CD4-positive, alpha-beta memory T cell (primary cell): ENCODE data around the gene CELSR2. TPM values are rescaled to one million over a fixed set of nuclear protein-coding genes. Genes with fewer than 3 reads are reported as not detected.

Experiments used
- CTCF ChIA-PET: fragments of 350-600 bp; sonication (Branson Sonifier 250); formaldehyde crosslinking; loops from one replicate; lab custom pipeline; 2021; ENCODE audit warnings: inconsistent platforms; ENCODE audit not compliant: partially characterized antibody; lab: Charles Lee
- POLR2A ChIA-PET: fragments of 350-600 bp; sonication (Branson Sonifier 250); formaldehyde crosslinking; loops from one replicate; lab custom pipeline; 2021; ENCODE audit not compliant: partially characterized antibody; lab: Charles Lee
- DNase-seq, 5 donors: peaks; one replicate each; pipeline versions ENCODE4 v3.0.0 to v3.0.0-alpha.2; 2020 to 2022; ENCODE audit warnings: mixed read lengths in 1 of 5
- H3K27ac ChIP-seq: one replicate; pipeline ENCODE4 v1.7.0; 2013; ENCODE audit warnings: low read depth, low read length
- H3K27me3 ChIP-seq: 2 replicates; pipeline ENCODE4 v1.7.0; 2013; ENCODE audit warnings: mild to moderate bottlenecking, low read length, moderate library complexity; ENCODE audit not compliant: insufficient read depth
- H3K36me3 ChIP-seq: 2 replicates; pipeline ENCODE4 v1.7.0; 2013; ENCODE audit warnings: mild to moderate bottlenecking, low read length, moderate library complexity; ENCODE audit not compliant: insufficient read depth
- H3K4me1 ChIP-seq: 2 replicates; pipeline ENCODE4 v1.7.0; 2013; ENCODE audit warnings: mild to moderate bottlenecking, low read length, moderate library complexity; ENCODE audit not compliant: insufficient read depth
- H3K4me3 ChIP-seq, 2 donors: one replicate each; pipeline ENCODE4 v1.7.0; 2013; ENCODE audit warnings: low read length in 2 of 2, mild to moderate bottlenecking in 1 of 2
- H3K9me3 ChIP-seq, 2 donors: one replicate each; pipeline ENCODE4 v1.7.0; 2013; ENCODE audit warnings: low read length in 2 of 2, control low read depth in 1 of 2; ENCODE audit not compliant: control insufficient read depth in 1 of 2
- H3K27ac Mint-ChIP-seq, 7 donors: one replicate each; pipeline ENCODE4 v1.8.0; 2020 to 2021; ENCODE audit warnings: mixed read lengths in 7 of 7, mild to moderate bottlenecking in 6 of 7, inconsistent platforms in 3 of 7, moderate library complexity in 3 of 7
- H3K27me3 Mint-ChIP-seq, 2 donors: one replicate each; pipeline ENCODE4 v1.8.0; 2020 to 2021; ENCODE audit warnings: mixed read lengths in 2 of 2
- H3K36me3 Mint-ChIP-seq, 2 donors: one replicate each; pipeline ENCODE4 v1.8.0; 2020 to 2021; ENCODE audit warnings: mixed read lengths in 2 of 2, inconsistent platforms in 1 of 2, mild to moderate bottlenecking in 1 of 2
- H3K4me1 Mint-ChIP-seq, 4 donors: one replicate each; pipeline ENCODE4 v1.8.0; 2020 to 2021; ENCODE audit warnings: mixed read lengths in 4 of 4, mild to moderate bottlenecking in 1 of 4
- H3K4me3 Mint-ChIP-seq, 8 donors: one replicate each; pipeline ENCODE4 v1.8.0; 2020 to 2021; ENCODE audit warnings: mixed read lengths in 8 of 8, mild to moderate bottlenecking in 7 of 8, moderate library complexity in 6 of 8, inconsistent platforms in 3 of 8
- H3K9me3 Mint-ChIP-seq, 8 donors: one replicate each; pipeline ENCODE4 v1.8.0; 2020 to 2021; ENCODE audit warnings: mixed read lengths in 8 of 8, mild to moderate bottlenecking in 5 of 8, inconsistent platforms in 3 of 8, moderate library complexity in 1 of 8
- intact Hi-C: fragments of 100-400 bp; cut with micrococcal nuclease; formaldehyde crosslinking; loops from one replicate; pipeline ENCODE4 v1.15.1; 2023
- polyA plus RNA-seq, 2 donors: library from polyadenylated mRNA; unstranded; fragments of 300-500 nt; fragmentation: Illumina TruSeq; gene quantifications; one replicate each; pipeline ENCODE4 v1.2.3, GENCODE V29; 2021
- total RNA-seq, 2 experiments: library from RNA; stranded (reverse); gene quantifications; one replicate each; pipeline ENCODE4 v1.2.3, GENCODE V29; 2021

CELSR2 gene
- total and polyA plus RNA-seq, 4 experiments from 2014 or later, result 0.52 to 3.1 (median 2.6) TPM; not detected in 1

DNA sequence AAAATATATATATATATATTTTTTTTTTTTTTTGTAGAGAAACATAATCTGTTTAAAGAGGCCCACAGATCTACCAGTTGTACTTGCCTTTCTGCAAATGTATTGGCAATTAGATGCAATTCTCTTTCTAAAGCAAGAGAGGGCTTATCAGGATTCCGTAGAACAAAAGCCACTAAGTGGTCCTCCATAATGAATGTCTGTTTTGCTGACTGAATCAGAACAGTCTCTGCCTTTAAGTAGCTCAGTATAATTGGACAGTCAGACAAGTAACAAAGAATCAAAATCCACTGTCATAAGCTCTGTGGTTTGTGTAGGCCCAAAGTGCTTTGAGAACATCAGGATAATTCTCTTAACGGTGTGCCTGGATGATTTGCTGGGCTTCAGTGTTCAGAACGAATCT is 18.3 kb upstream of the CELSR2 start:
- Mint-ChIP-seq H3K9me3 (peaks cover 0 to 1% (median 0%) of the 10 kb centered on the region in 8 donors), H3K36me3 (peaks cover 45 to 74% of the 10 kb centered on the region in 2 donors), H3K27ac (peak overlapping the region in 2 of 7 donors; percentile 16 to 86), H3K4me3 (no peak overlapping the region), H3K27me3 (no peaks in the 10 kb centered on the region), H3K4me1 (peaks cover 5 to 11% (median 6%) of the 10 kb centered on the region in 4 donors)
- no peaks in the 10 kb centered on the region for H3K9me3 ChIP-seq
- H3K27ac ChIP-seq, result no peak overlapping the region
- POLR2A ChIA-PET, result interaction anchor here (1.4 kb wide), 1 partner anchor 10 kb away, joined by 6 read pairs; no protein-coding TSS in a partner anchor
- no peaks in the 10 kb centered on the region for H3K27me3 ChIP-seq
- peaks cover 68% of the 10 kb centered on the region for H3K36me3 ChIP-seq
- CTCF ChIA-PET, result interaction anchor here (0.9 kb wide), 1 partner anchor 30 kb away, joined by 3 read pairs; no protein-coding TSS in a partner anchor
- intact Hi-C loops, result no loop called here
- no peak overlapping the region for H3K4me3 ChIP-seq
- no peak for DNase-seq
- peaks cover 4% of the 10 kb centered on the region for H3K4me1 ChIP-seq

DNA sequence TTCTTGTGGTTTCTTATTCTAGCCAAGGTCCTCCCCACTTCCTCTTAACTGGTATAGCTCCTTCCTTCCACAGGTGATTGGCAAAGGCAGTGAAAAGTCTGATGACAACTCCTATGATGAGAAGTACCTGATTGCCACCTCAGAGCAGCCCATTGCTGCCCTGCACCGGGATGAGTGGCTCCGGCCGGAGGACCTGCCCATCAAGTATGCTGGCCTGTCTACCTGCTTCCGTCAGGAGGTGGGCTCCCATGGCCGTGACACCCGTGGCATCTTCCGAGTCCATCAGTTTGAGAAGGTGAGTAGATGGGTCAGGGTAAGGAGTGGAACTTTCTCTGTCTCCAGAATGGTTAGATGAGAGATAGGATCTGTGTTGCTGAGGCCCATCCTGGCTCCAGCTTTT is 14.2 kb upstream of the CELSR2 start:
- DNase-seq, result no peak
- ChIA-PET CTCF (no interaction called here), POLR2A (no interaction called here)
- H3K4me1 ChIP-seq, result peaks cover 4% of the 10 kb centered on the region
- peak overlapping the region in 4 of 7 donors; percentile 5 to 85 (median 70) for H3K27ac Mint-ChIP-seq
- H3K9me3 ChIP-seq, result no peaks in the 10 kb centered on the region
- peaks cover 4 to 8% (median 7%) of the 10 kb centered on the region in 4 donors for H3K4me1 Mint-ChIP-seq
- no peaks in the 10 kb centered on the region for H3K27me3 Mint-ChIP-seq
- H3K4me3 Mint-ChIP-seq, result no peak overlapping the region
- H3K27me3 ChIP-seq, result no peaks in the 10 kb centered on the region
- H3K9me3 Mint-ChIP-seq, result peaks cover 0 to 3% (median 0%) of the 10 kb centered on the region in 8 donors
- intact Hi-C loops, result no loop called here
- H3K36me3 Mint-ChIP-seq, result peaks cover 43 to 75% of the 10 kb centered on the region in 2 donors
- H3K27ac ChIP-seq, result no peak overlapping the region
- no peak overlapping the region for H3K4me3 ChIP-seq
- H3K36me3 ChIP-seq, result peaks cover 68% of the 10 kb centered on the region

DNA sequence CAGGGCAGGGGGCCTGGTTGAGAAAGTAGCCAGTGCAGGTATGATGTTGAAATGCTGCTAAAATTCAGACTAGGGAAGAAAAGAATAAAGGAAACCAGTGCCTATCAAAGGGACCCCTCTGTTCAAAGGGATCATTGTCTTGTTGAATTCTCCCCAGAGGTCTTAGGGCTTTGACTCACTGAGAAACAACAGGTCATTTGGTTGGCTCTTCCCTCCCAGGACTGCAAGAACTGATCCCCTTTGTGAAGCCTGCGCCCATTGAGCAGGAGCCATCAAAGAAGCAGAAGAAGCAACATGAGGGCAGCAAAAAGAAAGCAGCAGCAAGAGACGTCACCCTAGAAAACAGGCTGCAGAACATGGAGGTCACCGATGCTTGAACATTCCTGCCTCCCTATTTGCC is 11.8 kb upstream of the CELSR2 start:
- H3K4me1 Mint-ChIP-seq, result peaks cover 14 to 27% (median 19%) of the 10 kb centered on the region in 4 donors
- no peaks in the 10 kb centered on the region for H3K27me3 Mint-ChIP-seq
- DNase-seq, result no peak
- H3K4me3 ChIP-seq, result no peak overlapping the region
- ChIA-PET CTCF (interaction anchor here (0.7 kb wide), 1 partner anchor 14 kb away, joined by 3 read pairs; no protein-coding TSS in a partner anchor), POLR2A (no interaction called here)
- H3K27ac Mint-ChIP-seq, result no peak overlapping the region
- no peak overlapping the region for H3K27ac ChIP-seq
- no peak overlapping the region for H3K4me3 Mint-ChIP-seq
- peaks cover 23% of the 10 kb centered on the region for H3K4me1 ChIP-seq
- H3K36me3 ChIP-seq, result peaks cover 49% of the 10 kb centered on the region
- H3K36me3 Mint-ChIP-seq, result peaks cover 30 to 56% of the 10 kb centered on the region in 2 donors
- no peaks in the 10 kb centered on the region for H3K9me3 ChIP-seq
- intact Hi-C loops, result no loop called here
- H3K27me3 ChIP-seq, result no peaks in the 10 kb centered on the region
- H3K9me3 Mint-ChIP-seq, result peaks cover 0 to 3% (median 0%) of the 10 kb centered on the region in 8 donors

DNA sequence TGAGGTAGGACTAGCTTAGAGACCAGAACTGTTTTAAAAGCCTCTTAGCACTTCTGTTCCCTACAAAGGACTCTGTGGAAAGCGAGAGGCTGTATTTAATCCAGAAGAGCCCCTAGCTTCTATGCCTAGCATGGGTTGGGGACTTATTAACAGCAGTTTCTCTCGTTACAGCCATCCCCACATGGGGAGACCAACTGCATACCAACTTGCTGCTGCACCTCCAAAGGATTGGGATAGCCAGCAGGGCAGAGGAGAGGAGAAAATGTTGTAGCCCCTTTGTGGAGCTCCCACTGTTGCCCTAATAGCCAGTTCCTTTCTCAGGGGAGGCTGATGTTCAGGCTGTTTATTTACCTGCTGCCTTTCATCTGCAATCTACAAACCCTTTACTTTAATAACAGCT is 11.0 kb upstream of the CELSR2 start:
- H3K27ac Mint-ChIP-seq, result peak overlapping the region in 2 of 7 donors; percentile 59 to 70
- ChIA-PET CTCF (interaction anchor here (0.7 to 2.0 kb wide), 6 partner anchors 14 to 255 kb away, joined by 3 to 6 read pairs (median 4); partner anchors contain the start of gene SARS1), POLR2A (interaction anchor here (2.0 kb wide), 1 partner anchor 24 kb away, joined by 9 read pairs; the partner anchor contains the start of gene SARS1)
- peaks cover 30 to 50% of the 10 kb centered on the region in 2 donors for H3K36me3 Mint-ChIP-seq
- H3K9me3 Mint-ChIP-seq, result peaks cover 0 to 3% (median 0%) of the 10 kb centered on the region in 8 donors
- no peaks in the 10 kb centered on the region for H3K27me3 ChIP-seq
- H3K4me1 ChIP-seq, result peaks cover 24% of the 10 kb centered on the region
- H3K9me3 ChIP-seq, result no peaks in the 10 kb centered on the region
- peaks cover 45% of the 10 kb centered on the region for H3K36me3 ChIP-seq
- no peak for DNase-seq
- intact Hi-C loops, result no loop called here
- H3K4me1 Mint-ChIP-seq, result peaks cover 16 to 35% (median 21%) of the 10 kb centered on the region in 4 donors
- H3K27me3 Mint-ChIP-seq, result no peaks in the 10 kb centered on the region
- H3K4me3 ChIP-seq, result no peak overlapping the region
- no peak overlapping the region for H3K4me3 Mint-ChIP-seq
- no peak overlapping the region for H3K27ac ChIP-seq

DNA sequence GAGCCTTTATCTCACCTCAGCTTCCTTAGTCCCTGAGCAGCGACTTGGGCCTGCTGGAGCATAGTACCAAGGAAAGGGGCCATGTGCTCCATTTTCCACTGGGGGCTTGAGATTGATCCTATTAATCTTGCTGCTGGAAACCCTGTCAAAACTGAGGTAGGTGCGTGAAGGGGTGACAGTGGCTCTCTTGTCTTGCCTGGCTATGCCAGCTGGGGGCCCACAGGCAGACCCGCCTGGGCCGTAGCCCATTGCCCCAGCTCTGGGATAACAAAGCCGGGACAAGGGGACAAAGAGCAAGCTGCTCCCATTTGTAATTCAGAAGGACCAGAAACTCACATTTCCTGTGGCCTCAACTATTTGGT is 10.3 kb upstream of the CELSR2 start:
- peaks cover 30 to 50% of the 10 kb centered on the region in 2 donors for H3K36me3 Mint-ChIP-seq
- H3K4me1 ChIP-seq, result peaks cover 24% of the 10 kb centered on the region
- intact Hi-C loops, result no loop called here

DNA sequence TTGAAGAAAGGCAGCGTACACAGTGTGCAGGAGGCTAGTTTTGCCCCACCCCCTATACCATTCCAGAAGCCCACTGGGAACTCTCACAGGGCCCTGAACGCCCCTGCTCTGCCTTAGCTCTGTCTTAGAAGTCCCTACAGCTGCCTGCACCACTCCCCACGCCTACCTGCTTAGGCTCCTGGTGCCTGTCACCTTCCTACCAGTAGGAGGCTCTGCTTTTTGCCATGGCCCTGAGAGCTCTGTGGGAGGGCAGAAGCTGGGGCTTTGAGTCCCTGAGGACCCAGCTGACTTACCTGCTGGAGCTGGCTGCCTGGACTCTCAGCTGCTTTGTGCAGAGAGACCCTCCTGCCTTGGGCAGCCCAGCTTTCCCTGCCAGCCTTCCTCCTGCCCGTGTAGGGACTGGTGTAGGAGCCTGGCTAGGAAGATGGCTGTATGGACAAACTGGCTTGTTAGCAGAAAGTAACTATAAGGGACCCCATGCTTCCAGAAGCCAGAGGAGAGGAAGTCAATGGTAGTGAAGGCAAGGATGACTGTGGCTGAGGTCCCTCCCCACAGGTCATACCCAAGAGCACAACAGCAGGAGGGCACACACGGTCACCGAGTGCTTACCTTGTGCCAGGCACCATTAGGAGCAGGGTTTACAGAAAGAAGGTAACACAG is 9.8 kb upstream of the CELSR2 start:
- Mint-ChIP-seq H3K27ac (peak overlapping the region; percentile 42 to 86 (median 63)), H3K9me3 (peaks cover 0 to 3% (median 0%) of the 10 kb centered on the region in 8 donors), H3K36me3 (peaks cover 30 to 46% of the 10 kb centered on the region in 2 donors), H3K4me1 (peaks cover 16 to 33% (median 21%) of the 10 kb centered on the region in 4 donors), H3K4me3 (no peak overlapping the region), H3K27me3 (peaks cover 4 to 5% of the 10 kb centered on the region in 2 donors)
- intact Hi-C loops, result no loop called here
- H3K36me3 ChIP-seq, result peaks cover 40% of the 10 kb centered on the region
- H3K27ac ChIP-seq, result no peak overlapping the region
- no peaks in the 10 kb centered on the region for H3K9me3 ChIP-seq
- POLR2A ChIA-PET, result interaction anchor here (1.2 to 2.3 kb wide), 4 partner anchors 10 to 159 kb away, joined by 3 to 13 read pairs (median 7); partner anchors contain the start of genes CELSR2, SARS1 and SORT1
- CTCF ChIA-PET, result interaction anchor here (0.8 to 2.0 kb wide), 10 partner anchors 14 to 295 kb away, joined by 3 to 6 read pairs (median 4); partner anchors contain the start of gene SARS1
- H3K4me1 ChIP-seq, result peaks cover 24% of the 10 kb centered on the region
- no peak overlapping the region for H3K4me3 ChIP-seq
- peak in 3 of 5 donors; percentile 27 to 36 (median 30) for DNase-seq
- H3K27me3 ChIP-seq, result no peaks in the 10 kb centered on the region

More for the DNA sequence above, 10.3 kb upstream of the CELSR2 start:
- Histone ChIP-seq H3K27ac (no peak overlapping the region), H3K36me3 (peaks cover 45% of the 10 kb centered on the region), H3K4me3 (no peak overlapping the region), H3K9me3 (no peaks in the 10 kb centered on the region), H3K27me3 (no peaks in the 10 kb centered on the region)
- H3K4me1 Mint-ChIP-seq, result peaks cover 16 to 35% (median 21%) of the 10 kb centered on the region in 4 donors
- H3K9me3 Mint-ChIP-seq, result peaks cover 0 to 3% (median 0%) of the 10 kb centered on the region in 8 donors
- CTCF ChIA-PET, result interaction anchor here (0.8 to 2.0 kb wide), 9 partner anchors 14 to 295 kb away, joined by 3 to 6 read pairs (median 4); partner anchors contain the start of gene SARS1
- POLR2A ChIA-PET, result interaction anchor here (1.2 to 2.0 kb wide), 3 partner anchors 10 to 25 kb away, joined by 3 to 9 read pairs (median 5); partner anchors contain the start of genes CELSR2 and SARS1
- DNase-seq, result no peak
- H3K27me3 Mint-ChIP-seq, result peaks cover 0 to under 1% of the 10 kb centered on the region in 2 donors
- H3K27ac Mint-ChIP-seq, result no peak overlapping the region
- H3K4me3 Mint-ChIP-seq, result no peak overlapping the region
